ENCODE results near the gene DDX24.

DDX24 gene

GRCh38 chr14:94001501-94002396 lies 79.3 kb downstream of the DDX24 start:
- peak; percentile 30 for DNase-seq

GRCh38 chr14:94001016-94001415 lies 80.0 kb downstream of the DDX24 start:
- DNase-seq, result no peak

GRCh38 chr14:94000267-94000666 lies 80.7 kb downstream of the DDX24 start:
- DNase-seq, result no peak

GRCh38 chr14:93999573-93999972 lies 81.4 kb downstream of the DDX24 start:
- no peak for DNase-seq

- no peak for DNase-seq
These were observed 82.1 kb downstream of the DDX24 start for GRCh38 chr14:93998871-93999403.
